ENCODE data around the gene PRSS53.

GRCh38 chr16:31129568-31130335 is 41.0 kb upstream of the PRSS53 start:
- TF ChIP-seq CTCF (IDR thresholded peaks at IDR 0.05; ENCODE audit: low read depth, low read length) (no peak), EZH2phosphoT487 (IDR thresholded peaks at IDR 0.05; ENCODE audit: low read depth) (no peak)
